Measurements from ENCODE around the gene ABCF2.

The ABCF2 gene

DNA sequence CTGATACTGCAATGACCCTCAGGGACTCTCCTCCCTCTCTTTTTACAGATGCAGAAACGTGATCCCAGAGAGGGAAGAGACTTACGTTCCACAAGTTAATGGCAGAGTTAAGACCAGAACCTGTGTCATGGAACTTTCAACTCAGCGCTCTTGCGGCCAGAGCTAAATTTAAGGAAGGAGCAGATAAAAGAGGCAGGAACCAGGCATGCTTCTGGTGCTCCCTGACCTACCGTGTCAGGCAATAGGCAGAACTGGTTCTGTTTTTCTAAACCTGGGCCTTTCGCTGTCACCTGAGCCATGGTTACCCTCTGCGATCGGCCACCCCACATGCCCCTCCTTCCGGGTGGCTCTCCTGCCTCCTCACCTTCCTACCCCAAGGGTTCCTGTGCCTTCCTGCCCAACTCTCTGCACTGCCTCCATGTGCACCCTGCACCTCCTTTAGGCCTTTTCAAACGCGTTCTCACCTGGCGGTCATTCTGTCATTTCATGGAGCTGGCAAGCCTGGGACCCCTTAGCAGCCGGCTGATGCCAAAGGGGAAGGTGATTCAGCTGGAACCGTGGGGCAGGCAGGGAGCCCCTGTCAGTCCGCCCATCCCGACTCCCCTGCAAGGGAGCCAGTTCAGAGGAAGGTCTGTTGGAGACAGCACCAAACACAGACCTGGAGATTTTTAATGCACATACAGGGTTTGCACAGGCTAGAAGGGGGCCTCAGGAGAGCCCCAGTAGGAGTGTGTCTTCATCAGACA lies 51.8 kb downstream of the ABCF2 start:
- Histone ChIP-seq H3K4me3 (ENCODE audit: insufficient read depth in 1 of 2, low read depth in 1 of 2, low read length in 2 of 2) (no peak overlapping the region), H3K4me2 (ENCODE audit: low read length, poor library complexity, severe bottlenecking) (no peak overlapping the region), H3K27me3 (ENCODE audit: control insufficient read depth in 1 of 2, insufficient read depth in 1 of 2, low read length in 2 of 2) (peaks cover 78 to 85% of the 10 kb centered on the region in 2 experiments), H3K4ac (ENCODE audit: low read depth in 1 of 2, low read length in 2 of 2) (no peak overlapping the region), H4K91ac (ENCODE audit: low read length) (no peak overlapping the region), H3K9ac (ENCODE audit: low read length) (no peak overlapping the region), H3K23ac (ENCODE audit: low read length in 2 of 2) (no peak overlapping the region), H3K27ac (ENCODE audit: low read length, poor library complexity, severe bottlenecking) (no peak overlapping the region), H3K18ac (ENCODE audit: low read depth in 1 of 2, low read length in 2 of 2) (no peak overlapping the region), H3K79me1 (replicated peaks; ENCODE audit: low read length, poor library complexity, severe bottlenecking) (no peaks in the 10 kb centered on the region), H2AK5ac (ENCODE audit: low read length, severe bottlenecking) (no peak overlapping the region), H2AFZ (ENCODE audit: low read depth, low read length) (no peak overlapping the region), H4K8ac (ENCODE audit: low read length) (no peak overlapping the region), H2BK120ac (ENCODE audit: low read depth, low read length) (no peak overlapping the region), H2BK12ac (ENCODE audit: low read length in 2 of 2) (no peak overlapping the region), H3K4me1 (ENCODE audit: control insufficient read depth, insufficient read depth, low read depth, low read length) (no peaks in the 10 kb centered on the region), H3K9me3 (ENCODE audit: control insufficient read depth, low read length) (no peaks in the 10 kb centered on the region), H3K14ac (ENCODE audit: low read length in 2 of 2) (no peak overlapping the region), H2BK15ac (ENCODE audit: low read depth, poor library complexity, severe bottlenecking) (no peak overlapping the region), H2BK5ac (ENCODE audit: low read depth, low read length, poor library complexity, severe bottlenecking) (no peak overlapping the region), H3K36me3 (ENCODE audit: control insufficient read depth in 1 of 2, insufficient read depth in 2 of 2, low read depth in 1 of 2, low read length in 2 of 2) (no peaks in the 10 kb centered on the region)
- DNase-seq = no peak
- WGBS = 81% methylated on average over 16 of the region's 16 CpGs

DNA sequence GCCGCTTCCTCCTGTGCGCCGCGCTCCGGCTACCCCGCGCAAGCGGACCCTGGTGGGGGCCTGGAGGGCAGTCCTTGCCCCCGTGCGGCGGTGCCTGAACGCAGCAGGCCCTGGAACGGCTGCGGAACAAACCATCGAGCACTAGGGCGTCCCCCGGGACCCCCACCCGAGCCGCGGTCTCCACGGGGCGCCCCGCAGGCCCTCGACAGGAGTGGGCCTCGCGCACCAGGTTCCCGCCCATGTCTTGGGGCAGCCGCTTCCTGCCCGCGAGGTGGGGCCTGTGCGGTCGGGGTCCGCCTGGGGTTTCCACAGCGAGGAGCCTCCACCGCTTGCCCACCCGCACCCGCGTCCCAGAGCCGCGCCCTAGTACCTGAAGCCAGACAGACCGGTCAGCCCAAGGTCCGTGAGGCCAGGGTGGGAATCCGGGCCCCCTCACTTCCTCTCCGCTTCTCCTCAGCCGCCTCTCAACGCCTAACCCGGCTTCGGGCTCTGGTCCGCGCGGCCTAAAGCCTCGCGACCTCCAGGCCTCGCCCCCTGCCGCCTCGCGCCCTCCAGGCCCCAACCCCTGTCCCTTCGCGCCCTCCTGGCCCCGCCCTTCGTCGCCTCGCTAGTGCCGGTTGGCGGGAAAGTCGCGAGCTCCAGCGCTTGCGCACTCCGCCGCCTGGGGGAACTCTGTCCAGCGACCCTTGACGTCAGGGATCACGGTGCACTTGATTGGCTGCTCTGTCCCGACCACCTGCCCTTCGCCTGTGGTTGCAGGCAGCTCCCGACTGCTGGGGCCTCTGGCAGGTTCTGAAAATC lies 52.6 kb downstream of the ABCF2 start:
- Histone ChIP-seq H3K4ac (ENCODE audit: low read depth in 1 of 2, low read length in 2 of 2) (no peak overlapping the region), H2AFZ (ENCODE audit: low read depth, low read length) (no peak overlapping the region), H3K23ac (ENCODE audit: low read length in 2 of 2) (no peak overlapping the region), H3K27me3 (ENCODE audit: control insufficient read depth in 1 of 2, insufficient read depth in 1 of 2, low read length in 2 of 2) (peaks cover 78 to 85% of the 10 kb centered on the region in 2 experiments), H3K79me1 (replicated peaks; ENCODE audit: low read length, poor library complexity, severe bottlenecking) (no peaks in the 10 kb centered on the region), H2BK15ac (ENCODE audit: low read depth, poor library complexity, severe bottlenecking) (no peak overlapping the region), H2BK5ac (ENCODE audit: low read depth, low read length, poor library complexity, severe bottlenecking) (no peak overlapping the region), H2AK5ac (ENCODE audit: low read length, severe bottlenecking) (no peak overlapping the region), H3K4me1 (ENCODE audit: control insufficient read depth, insufficient read depth, low read depth, low read length) (no peaks in the 10 kb centered on the region), H3K9ac (ENCODE audit: low read length) (no peak overlapping the region), H2BK12ac (ENCODE audit: low read length in 2 of 2) (no peak overlapping the region), H4K91ac (ENCODE audit: low read length) (peak overlapping the region; percentile 45), H4K8ac (ENCODE audit: low read length) (no peak overlapping the region), H3K4me3 (ENCODE audit: insufficient read depth in 1 of 2, low read depth in 1 of 2, low read length in 2 of 2) (no peak overlapping the region), H3K27ac (ENCODE audit: low read length, poor library complexity, severe bottlenecking) (no peak overlapping the region), H3K36me3 (ENCODE audit: control insufficient read depth in 1 of 2, insufficient read depth in 2 of 2, low read depth in 1 of 2, low read length in 2 of 2) (no peaks in the 10 kb centered on the region), H3K9me3 (ENCODE audit: control insufficient read depth, low read length) (no peaks in the 10 kb centered on the region), H3K4me2 (ENCODE audit: low read length, poor library complexity, severe bottlenecking) (no peak overlapping the region), H3K14ac (ENCODE audit: low read length in 2 of 2) (no peak overlapping the region), H3K18ac (ENCODE audit: low read depth in 1 of 2, low read length in 2 of 2) (no peak overlapping the region), H2BK120ac (ENCODE audit: low read depth, low read length) (no peak overlapping the region)
- DNase-seq = peak; percentile 11
- WGBS = 81% methylated on average over 77 of the region's 77 CpGs

DNA sequence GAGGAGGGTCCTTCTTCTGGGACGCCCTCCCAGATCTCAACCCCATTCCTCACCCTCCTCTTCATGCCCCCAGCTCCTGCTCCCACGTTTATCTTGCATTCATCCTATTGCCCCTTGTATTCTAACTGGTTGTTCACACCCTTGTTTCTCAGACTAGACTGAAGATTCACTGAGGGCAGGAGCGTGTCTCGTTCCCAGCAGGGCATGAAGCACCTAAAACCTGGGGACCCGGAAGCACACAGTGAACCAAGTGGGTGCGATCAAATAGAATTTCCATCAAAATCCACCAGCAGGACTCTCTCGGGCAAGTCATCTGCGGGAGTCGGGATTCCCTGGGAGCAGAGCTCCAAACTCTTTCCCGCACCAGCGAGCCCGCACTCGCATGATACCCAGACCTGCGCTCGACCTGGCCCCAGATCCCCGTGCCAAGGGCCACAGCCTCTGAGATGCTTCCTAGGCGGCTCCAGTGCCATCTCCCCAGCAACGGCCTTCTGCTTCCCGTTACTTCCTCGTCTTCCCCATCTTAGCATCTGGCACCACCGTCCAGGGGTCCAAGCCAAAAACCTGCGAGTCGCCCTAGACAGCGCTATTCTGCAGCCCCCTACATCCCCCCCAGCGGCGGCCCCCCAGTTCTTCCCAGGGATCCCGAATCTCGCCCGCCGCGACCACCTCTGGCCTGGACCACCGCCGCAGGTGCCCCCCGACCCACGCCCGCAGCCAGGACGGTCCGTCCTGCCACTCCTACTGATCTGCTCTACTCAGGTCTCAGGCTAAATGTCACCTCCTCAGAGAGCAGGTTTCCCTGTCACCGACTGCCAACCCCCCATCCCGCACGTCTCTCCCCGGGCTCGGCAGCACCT lies 53.4 kb downstream of the ABCF2 start:
- Histone ChIP-seq H2BK5ac (ENCODE audit: low read depth, low read length, poor library complexity, severe bottlenecking) (no peak overlapping the region), H3K14ac (ENCODE audit: low read length in 2 of 2) (no peak overlapping the region), H3K4me1 (ENCODE audit: control insufficient read depth, insufficient read depth, low read depth, low read length) (no peaks in the 10 kb centered on the region), H4K91ac (ENCODE audit: low read length) (no peak overlapping the region), H3K23ac (ENCODE audit: low read length in 2 of 2) (no peak overlapping the region), H3K9me3 (ENCODE audit: control insufficient read depth, low read length) (no peaks in the 10 kb centered on the region), H3K4ac (ENCODE audit: low read depth in 1 of 2, low read length in 2 of 2) (no peak overlapping the region), H3K36me3 (ENCODE audit: control insufficient read depth in 1 of 2, insufficient read depth in 2 of 2, low read depth in 1 of 2, low read length in 2 of 2) (no peaks in the 10 kb centered on the region), H2AFZ (ENCODE audit: low read depth, low read length) (no peak overlapping the region), H3K4me3 (ENCODE audit: insufficient read depth in 1 of 2, low read depth in 1 of 2, low read length in 2 of 2) (no peak overlapping the region), H3K18ac (ENCODE audit: low read depth in 1 of 2, low read length in 2 of 2) (no peak overlapping the region), H3K4me2 (ENCODE audit: low read length, poor library complexity, severe bottlenecking) (no peak overlapping the region), H2BK15ac (ENCODE audit: low read depth, poor library complexity, severe bottlenecking) (no peak overlapping the region), H2BK120ac (ENCODE audit: low read depth, low read length) (no peak overlapping the region), H3K27ac (ENCODE audit: low read length, poor library complexity, severe bottlenecking) (no peak overlapping the region), H2AK5ac (ENCODE audit: low read length, severe bottlenecking) (no peak overlapping the region), H3K9ac (ENCODE audit: low read length) (no peak overlapping the region), H4K8ac (ENCODE audit: low read length) (no peak overlapping the region), H3K27me3 (ENCODE audit: control insufficient read depth in 1 of 2, insufficient read depth in 1 of 2, low read length in 2 of 2) (peaks cover 78 to 85% of the 10 kb centered on the region in 2 experiments), H3K79me1 (replicated peaks; ENCODE audit: low read length, poor library complexity, severe bottlenecking) (no peaks in the 10 kb centered on the region), H2BK12ac (ENCODE audit: low read length in 2 of 2) (no peak overlapping the region)
- WGBS = 93% methylated on average over 40 of the region's 43 CpGs
- DNase-seq = no peak
